LNCaP clone FGC (cell line): ENCODE data around the gene PGM5.

Source experiments
- DNase-seq: peaks from one replicate; pipeline ENCODE4 v3.0.0-alpha.2; 2011; ENCODE audit warnings: low read depth
- H3K4me3 ChIP-seq: 2 replicates; pipeline ENCODE4 v1.5.1; 2011; ENCODE audit warnings: mild to moderate bottlenecking, low read depth, low read length, control low read depth
- CTCF ChIP-seq: IDR thresholded peaks from 2 replicates; pipeline ENCODE4 v1.5.1; 2012; ENCODE audit warnings: mild to moderate bottlenecking; ENCODE audit not compliant: control insufficient read depth, insufficient read depth; ENCODE audit errors: extremely low read depth

PGM5 gene

DNA sequence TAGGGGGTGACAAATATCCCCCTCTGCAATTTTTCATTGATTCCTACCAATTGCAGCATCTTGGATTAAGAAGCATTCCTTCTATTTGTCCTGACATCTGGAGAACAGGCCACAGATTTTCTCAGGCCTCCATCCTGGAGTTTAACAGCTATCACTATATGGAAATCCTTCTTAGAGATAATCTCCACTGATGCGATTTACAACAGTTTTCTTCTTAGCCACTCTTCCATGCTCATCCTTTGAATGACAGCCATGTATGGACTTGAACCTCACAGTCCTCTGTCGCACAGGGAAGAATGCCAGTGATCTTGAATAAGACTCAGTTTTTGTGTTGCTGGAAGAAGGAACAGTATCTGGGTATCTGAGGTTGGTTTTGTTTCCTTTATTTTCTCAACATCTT, 73.2 kb downstream of the PGM5 start:
- TF ChIP-seq CTCF = no peak
- H3K4me3 ChIP-seq = no peak overlapping the region
- DNase-seq = no peak

GRCh38 chr9:68431307-68431706, 74.9 kb downstream of the PGM5 start:
- H3K4me3 ChIP-seq = no peak overlapping the region
- DNase-seq = no peak
- TF ChIP-seq CTCF = no peak

DNA sequence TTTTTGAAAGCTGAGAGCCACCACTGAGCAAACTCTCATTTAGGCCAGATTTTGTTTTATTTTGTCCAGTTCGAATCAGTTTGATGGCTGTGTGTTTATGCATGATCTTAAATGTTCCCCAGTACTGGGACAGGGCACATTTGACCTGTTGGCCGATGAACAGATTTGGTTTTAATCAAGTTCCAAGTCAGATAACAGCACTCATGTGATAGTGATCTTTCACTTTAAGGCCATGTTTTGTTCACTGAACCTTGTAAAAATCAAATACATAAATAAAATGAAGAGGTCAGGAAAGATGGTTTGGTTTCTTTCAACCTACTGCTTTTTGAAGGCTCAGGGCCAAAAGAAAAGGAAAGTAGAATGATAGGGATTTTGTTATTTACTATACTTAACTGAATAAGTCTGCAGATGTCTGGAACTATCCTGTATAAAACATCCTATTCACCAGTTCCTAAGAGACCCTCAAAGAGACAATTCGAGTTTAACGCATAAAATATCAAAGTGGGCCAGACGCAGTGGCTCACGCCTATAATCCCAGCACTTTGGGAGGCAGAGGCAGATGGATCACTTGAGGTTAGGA, 77.2 kb downstream of the PGM5 start:
- DNase-seq = no peak
- no peak for TF ChIP-seq CTCF
- H3K4me3 ChIP-seq = no peak overlapping the region

DNA sequence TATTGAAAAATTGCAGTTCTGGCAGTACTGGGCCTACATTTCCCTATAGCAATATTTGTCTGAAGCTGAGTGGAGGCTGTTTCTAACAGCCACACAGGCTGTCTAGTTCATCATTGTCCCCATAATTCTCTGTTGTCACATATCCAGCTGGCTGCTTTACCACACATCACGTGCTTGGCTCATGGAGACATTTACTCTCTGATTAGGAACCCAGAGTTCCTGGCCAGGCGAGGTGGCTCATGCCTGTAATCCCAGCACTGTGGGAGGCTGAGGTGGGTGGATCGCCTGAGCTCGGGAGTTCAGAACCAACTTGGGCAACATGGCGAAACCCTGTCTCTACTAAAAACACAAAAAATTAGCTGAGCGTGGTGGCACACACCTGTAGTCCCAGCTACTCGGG, 81.4 kb downstream of the PGM5 start:
- TF ChIP-seq CTCF = no peak
- no peak overlapping the region for H3K4me3 ChIP-seq
- peak; percentile 31 for DNase-seq

GRCh38 chr9:68443624-68444023, 87.2 kb downstream of the PGM5 start:
- TF ChIP-seq CTCF = no peak
- no peak overlapping the region for H3K4me3 ChIP-seq

DNA sequence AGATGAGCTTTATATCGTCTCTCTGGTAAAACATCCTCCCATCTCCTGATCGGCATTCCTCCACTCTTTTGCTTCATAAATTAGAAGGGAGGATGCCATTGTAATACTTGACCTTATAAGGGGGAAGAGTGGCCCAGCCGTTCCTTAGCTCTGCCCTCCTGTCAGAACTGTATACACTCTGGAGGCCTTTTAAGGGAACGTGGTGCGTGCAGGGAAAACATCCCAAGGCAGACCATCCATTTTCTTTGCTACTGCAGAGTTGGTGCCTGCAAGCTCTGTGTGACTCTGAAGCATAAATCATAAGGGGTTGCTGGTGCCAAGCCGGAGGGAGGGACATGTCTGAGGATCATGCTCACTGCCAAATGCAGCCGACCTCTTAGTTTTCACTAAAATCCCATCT, 90.4 kb downstream of the PGM5 start:
- no peak for TF ChIP-seq CTCF
- H3K4me3 ChIP-seq = no peak overlapping the region
- DNase-seq = no peak

More at GRCh38 chr9:68443624-68444023, 87.2 kb downstream of the PGM5 start:
- peak; percentile 84 for DNase-seq

DNA sequence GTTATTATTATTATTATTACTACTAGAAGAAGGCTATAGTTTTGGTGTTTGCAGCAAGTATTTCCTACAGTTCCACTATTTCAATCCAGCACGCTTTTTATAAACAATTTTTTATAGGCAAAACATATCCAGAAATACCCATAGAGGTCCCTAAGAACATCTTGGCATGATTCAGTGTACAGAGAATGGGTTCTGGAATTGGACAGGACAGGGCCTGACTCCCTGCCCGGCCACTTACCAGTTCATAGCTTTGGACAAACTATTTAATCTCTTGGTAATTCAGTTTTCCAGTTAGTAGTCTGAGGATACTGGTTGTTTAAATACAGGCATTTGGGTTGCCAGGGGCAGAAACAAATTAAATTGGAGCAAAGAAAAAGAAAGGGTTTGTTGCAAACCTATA, 91.2 kb downstream of the PGM5 start:
- DNase-seq = no peak
- TF ChIP-seq CTCF = no peak
- H3K4me3 ChIP-seq = no peak overlapping the region
